Lung (tissue), 12 donors: Measurements from ENCODE around the gene ARAP2. TPM values are rescaled to one million over a fixed set of nuclear protein-coding genes. Genes with fewer than 3 reads are reported as not detected.

ENCODE experiments used
- ATAC-seq: fragments of 200-7000 bp; cut with Tn5 transposase; one replicate; pipeline ENCODE4 v1.9.1; 2020; ENCODE audit warnings: moderate number of reproducible peaks; ENCODE audit not compliant: insufficient read depth, low FRiP score
- DNase-seq, 3 donors: peaks; one replicate each; pipeline ENCODE4 v3.0.0-alpha.2; 2013 to 2017
- H3K27ac ChIP-seq, 2 donors: one replicate each; pipeline ENCODE4 v1.5.1; 2013; ENCODE audit warnings: mild to moderate bottlenecking in 2 of 2, moderate library complexity in 2 of 2, control low read depth in 1 of 2, inconsistent platforms in 1 of 2, low read depth in 1 of 2, low read length in 1 of 2
- H3K27me3 ChIP-seq, 3 donors: one replicate each; pipeline ENCODE4 v1.5.1; 2013; ENCODE audit warnings: low read length in 2 of 3; ENCODE audit not compliant: control insufficient read depth in 3 of 3, insufficient read depth in 3 of 3
- H3K36me3 ChIP-seq, 4 donors: one replicate each; pipeline ENCODE4 v1.5.1; 2013; ENCODE audit warnings: low read length in 4 of 4, mild to moderate bottlenecking in 1 of 4, moderate library complexity in 1 of 4; ENCODE audit not compliant: control insufficient read depth in 4 of 4, insufficient read depth in 4 of 4
- H3K4me1 ChIP-seq, 5 donors: one replicate each; pipeline ENCODE4 v1.5.1; 2013; ENCODE audit warnings: low read length in 5 of 5, mild to moderate bottlenecking in 2 of 5, moderate library complexity in 1 of 5; ENCODE audit not compliant: control insufficient read depth in 5 of 5, insufficient read depth in 5 of 5
- H3K4me3 ChIP-seq: one replicate; pipeline ENCODE4 v1.5.1; 2013; ENCODE audit warnings: mild to moderate bottlenecking, control low read depth, moderate library complexity
- H3K9ac ChIP-seq, 2 donors: one replicate each; pipeline ENCODE4 v1.5.1; 2013; ENCODE audit warnings: low read length in 2 of 2, control low read depth in 1 of 2; ENCODE audit not compliant: insufficient read depth in 1 of 2
- H3K9me3 ChIP-seq, 4 donors: one replicate each; pipeline ENCODE4 v1.5.1; 2013; ENCODE audit warnings: low read length in 3 of 4, mild to moderate bottlenecking in 1 of 4, moderate library complexity in 1 of 4; ENCODE audit not compliant: control insufficient read depth in 4 of 4, insufficient read depth in 3 of 4
- CTCF ChIP-seq: IDR thresholded peaks from 2 replicates; pipeline ENCODE4 v1.5.1; 2012; ENCODE audit warnings: mild to moderate bottlenecking; ENCODE audit errors: control extremely low read depth, extremely low read depth
- WGBS, 2 donors: extraction: QIAGEN DNeasy Blood & Tissue Kit; methylation state at CpG; one replicate each; pipeline ENCODE4 v1.1.7; 2013; 5-methylcytosine and 5-hydroxymethylcytosine counted together
- polyA plus RNA-seq, 2 donors: library from polyadenylated mRNA; stranded (reverse); fragments of 200-250 nt; gene quantifications; one replicate each; pipeline ENCODE4 v1.2.1, GENCODE V29; 2013
- total RNA-seq, 2 donors: library from RNA; depleted of rRNA in 1 of 2; stranded (reverse); fragments of >200 nt in 1 of 2; gene quantifications; one replicate each; pipeline ENCODE4 v1.2.1, GENCODE V29; 2014 to 2021
- donor health status: control.
- donor health status: control.
- donor health status: Bipolar disorder and iron deficiency.
- donor health status: healthy.
- donor health status: DM: yes; HTN: yes; CAD: no.

ARAP2 gene
- total and polyA plus RNA-seq, 4 donors, result 5.9 to 77.8 (median 20.2) TPM

- Histone ChIP-seq H3K4me3 (no peak overlapping the region), H3K9ac (no peak overlapping the region), H3K27ac (no peak overlapping the region), H3K4me1 (no peaks in the 10 kb centered on the region), H3K36me3 (no peaks in the 10 kb centered on the region), H3K9me3 (no peaks in the 10 kb centered on the region), H3K27me3 (peaks cover 0 to 10% (median 9%) of the 10 kb centered on the region in 3 donors)
- DNase-seq (no peak), ATAC-seq (no peak)
- no peak for TF ChIP-seq CTCF
- 84 to 88% methylated on average over 1 of the region's 1 CpG for WGBS, 2 donors
Observed at GRCh38 chr4:36249610-36250009, 5.3 kb upstream of the ARAP2 start.

GRCh38 chr4:36243355-36244256 is 708 bp downstream of the ARAP2 start:
- Histone ChIP-seq H3K27ac (peak overlapping the region in 1 of 2 donors; percentile 90), H3K9ac (peak overlapping the region in 1 of 2 donors; percentile 32), H3K36me3 (no peaks in the 10 kb centered on the region), H3K27me3 (peaks cover 0 to 25% (median 20%) of the 10 kb centered on the region in 3 donors), H3K9me3 (no peaks in the 10 kb centered on the region), H3K4me3 (peak overlapping the region; percentile 62), H3K4me1 (no peaks in the 10 kb centered on the region)
- DNase-seq (peak; percentile 23 to 40 (median 29)), ATAC-seq (no peak)
- 2% methylated on average over 31 to 38 of the region's 38 CpGs for WGBS, 2 donors
- TF ChIP-seq CTCF, result no peak

- TF ChIP-seq CTCF, result no peak
- no peak overlapping the region for H3K27ac ChIP-seq
Observed at GRCh38 chr4:36242629-36243354, 1.5 kb downstream of the ARAP2 start.

More at GRCh38 chr4:36242629-36243354, 1.5 kb downstream of the ARAP2 start:
- WGBS, 2 donors, result 19 to 25% methylated on average over 7 of the region's 7 CpGs
- peak in 1 of 3 donors; percentile 4 for DNase-seq
- Histone ChIP-seq H3K4me1 (no peaks in the 10 kb centered on the region), H3K36me3 (no peaks in the 10 kb centered on the region), H3K9ac (peak overlapping the region in 1 of 2 donors; percentile 9), H3K27me3 (peaks cover 0 to 25% (median 20%) of the 10 kb centered on the region in 3 donors), H3K4me3 (no peak overlapping the region), H3K9me3 (no peaks in the 10 kb centered on the region)
- ATAC-seq, result no peak
